IMR-90 (cell line): ENCODE data around the gene NDUFAF5. TPM values are rescaled to one million over a fixed set of nuclear protein-coding genes. Genes with fewer than 3 reads are reported as not detected.
A peak's percentile ranks its signal among the peaks of the same experiment; 100 is the strongest.

ENCODE experiments used
- ATAC-seq: fragments of 200-7000 bp; cut with Tn5 transposase; 2 replicates; pipeline ENCODE4 v1.9.1; 2020; ENCODE audit warnings: low read depth, mild to moderate bottlenecking, moderate library complexity
- BruUV-seq: library from RNA; stranded (reverse); fragments of 400-500 nt; replicated peaks from 2 replicates; lab custom pipeline; 2021; lab: Mats Ljungman, UMichigan
- CTCF ChIA-PET: fragments of 300-600 bp; formaldehyde crosslinking; extraction: SDS; loops from one replicate; lab custom pipeline; 2021; ENCODE audit warnings: antibody characterized with exemption; lab: Yijun Ruan, JAX
- POLR2A ChIA-PET: fragments of 300-600 bp; sonication (Branson Sonifier 250); formaldehyde crosslinking; loops from one replicate; lab custom pipeline; 2022; ENCODE audit warnings: antibody characterized with exemption; ENCODE audit not compliant: unreplicated experiment; lab: Charles Lee
- DNase-seq: peaks from one replicate; pipeline ENCODE4 v3.0.0; 2013
- H2AFZ ChIP-seq: replicated peaks from 2 replicates; pipeline ENCODE3; 2013; ENCODE audit warnings: low read length, mild to moderate bottlenecking; ENCODE audit not compliant: poor library complexity
- H2AK5ac ChIP-seq: 2 replicates; pipeline ENCODE4 v1.6.1; 2013; ENCODE audit warnings: low read depth, low read length, inconsistent platforms
- H2AK9ac ChIP-seq: replicated peaks from 2 replicates; pipeline ENCODE3; 2013; ENCODE audit warnings: mild to moderate bottlenecking, low read depth, low read length, moderate library complexity; ENCODE audit not compliant: poor library complexity
- H2BK120ac ChIP-seq: 2 replicates; pipeline ENCODE4 v1.6.1; 2013; ENCODE audit warnings: low read depth, low read length, inconsistent platforms
- H2BK15ac ChIP-seq: 3 replicates; pipeline ENCODE4 v1.6.1; 2013; ENCODE audit warnings: low read depth, low read length, inconsistent platforms
- H2BK20ac ChIP-seq: 2 replicates; pipeline ENCODE4 v1.6.1; 2013; ENCODE audit warnings: low read depth, mild to moderate bottlenecking, inconsistent platforms, low read length, moderate library complexity
- H2BK5ac ChIP-seq: 2 replicates; pipeline ENCODE4 v1.6.1; 2013; ENCODE audit warnings: mild to moderate bottlenecking, low read depth, low read length, inconsistent platforms; ENCODE audit not compliant: poor library complexity, severe bottlenecking
- H3K14ac ChIP-seq: replicated peaks from 2 replicates; pipeline ENCODE4 v1.6.1; 2013; ENCODE audit warnings: low read depth, low read length, inconsistent platforms
- H3K18ac ChIP-seq: 2 replicates; pipeline ENCODE4 v1.6.1; 2013; ENCODE audit warnings: low read depth, low read length, control low read depth
- H3K23ac ChIP-seq: 2 replicates; pipeline ENCODE4 v1.6.1; 2013; ENCODE audit warnings: low read depth, low read length, inconsistent platforms
- H3K27ac ChIP-seq: 2 replicates; pipeline ENCODE4 v1.5.1; 2013; ENCODE audit warnings: mild to moderate bottlenecking, control low read depth, low read length; ENCODE audit not compliant: insufficient read depth
- H3K27me3 ChIP-seq: 2 replicates; pipeline ENCODE4 v1.6.1; 2013; ENCODE audit warnings: low read length; ENCODE audit not compliant: control insufficient read depth, insufficient read depth
- H3K36me3 ChIP-seq: 2 replicates; pipeline ENCODE4 v1.6.1; 2013; ENCODE audit warnings: low read length, mixed read lengths; ENCODE audit not compliant: control insufficient read depth, insufficient read depth
- H3K4ac ChIP-seq: 2 replicates; pipeline ENCODE4 v1.6.1; 2013; ENCODE audit warnings: low read depth, low read length, inconsistent platforms
- H3K4me1 ChIP-seq: 2 replicates; pipeline ENCODE4 v1.6.1; 2013; ENCODE audit warnings: low read length, mixed read lengths; ENCODE audit not compliant: control insufficient read depth, insufficient read depth
- H3K4me2 ChIP-seq: 2 replicates; pipeline ENCODE4 v1.6.1; 2013; ENCODE audit warnings: low read depth, mild to moderate bottlenecking, control low read depth, low read length, moderate library complexity
- H3K4me3 ChIP-seq: 2 replicates; pipeline ENCODE4 v1.5.1; 2013; ENCODE audit warnings: low read depth, mild to moderate bottlenecking, control low read depth, low read length, moderate library complexity; ENCODE audit not compliant: insufficient read depth
- H3K56ac ChIP-seq: 2 replicates; pipeline ENCODE4 v1.6.1; 2013; ENCODE audit warnings: low read length, inconsistent platforms; ENCODE audit not compliant: insufficient read depth; ENCODE audit errors: extremely low read depth
- H3K79me1 ChIP-seq, 2 experiments: 2 replicates each; pipeline ENCODE4 v1.6.1; 2013; ENCODE audit warnings: low read length in 2 of 2, inconsistent platforms in 1 of 2, low read depth in 1 of 2
- H3K9ac ChIP-seq: 2 replicates; pipeline ENCODE4 v1.6.1; 2013; ENCODE audit warnings: low read depth, low read length, control low read depth
- H3K9me1 ChIP-seq: 2 replicates; pipeline ENCODE4 v1.6.1; 2013; ENCODE audit warnings: low read length, inconsistent platforms; ENCODE audit not compliant: insufficient read depth
- H3K9me3 ChIP-seq: 2 replicates; pipeline ENCODE4 v1.6.1; 2013; ENCODE audit warnings: low read length; ENCODE audit not compliant: control insufficient read depth, insufficient read depth
- H4K20me1 ChIP-seq: 2 replicates; pipeline ENCODE4 v1.6.1; 2013; ENCODE audit warnings: low read length, inconsistent platforms; ENCODE audit not compliant: insufficient read depth
- H4K5ac ChIP-seq: 2 replicates; pipeline ENCODE4 v1.6.1; 2013; ENCODE audit warnings: mild to moderate bottlenecking, low read depth, low read length, control low read depth
- H4K8ac ChIP-seq, 2 experiments: 2 replicates each; pipeline ENCODE4 v1.6.1; 2013; ENCODE audit warnings: low read depth in 2 of 2, low read length in 2 of 2, control low read depth in 1 of 2, inconsistent platforms in 1 of 2
- H4K91ac ChIP-seq: 2 replicates; pipeline ENCODE4 v1.6.1; 2013; ENCODE audit warnings: low read depth, low read length, inconsistent platforms; ENCODE audit not compliant: insufficient read depth
- BHLHE40 ChIP-seq: fragments of 150-350 bp; IDR thresholded peaks from 2 replicates; pipeline ENCODE4 v1.6.1; 2016; ENCODE audit warnings: mild to moderate bottlenecking, low read depth, low read length
- CEBPB ChIP-seq: IDR thresholded peaks from 2 replicates; pipeline ENCODE4 v1.6.1; 2012; ENCODE audit warnings: low read depth, low read length, improper control_type of control experiment
- CHD1 ChIP-seq: IDR thresholded peaks from 2 replicates; pipeline ENCODE4 v1.6.1; 2012; ENCODE audit warnings: low read depth, low read length, improper control_type of control experiment
- CTCF ChIP-seq: conservative IDR thresholded peaks from 2 replicates; pipeline ENCODE4 v1.5.1; 2012; ENCODE audit warnings: mild to moderate bottlenecking, low read depth, low read length, improper control_type of control experiment
- FOS ChIP-seq: fragments of 150-350 bp; IDR thresholded peaks from 2 replicates; pipeline ENCODE4 v1.6.1; 2016; ENCODE audit warnings: low read depth, low read length
- MAFK ChIP-seq: IDR thresholded peaks from 2 replicates; pipeline ENCODE4 v1.6.1; 2012; ENCODE audit warnings: low read depth, low read length, improper control_type of control experiment
- MAZ ChIP-seq: IDR thresholded peaks from 2 replicates; pipeline ENCODE4 v1.6.1; 2012; ENCODE audit warnings: low read depth, mild to moderate bottlenecking, low read length, improper control_type of control experiment, moderate library complexity, borderline replicate concordance
- MXI1 ChIP-seq: IDR thresholded peaks from 2 replicates; pipeline ENCODE4 v1.6.1; 2012; ENCODE audit warnings: low read depth, mild to moderate bottlenecking, low read length, moderate library complexity, borderline replicate concordance
- NFE2L2 ChIP-seq: fragments of 150-350 bp; IDR thresholded peaks from 2 replicates; pipeline ENCODE4 v1.6.1; 2016; ENCODE audit warnings: low read depth, mild to moderate bottlenecking, low read length
- POLR2A ChIP-seq: IDR thresholded peaks from 2 replicates; pipeline ENCODE4 v1.6.1; 2012; ENCODE audit warnings: mild to moderate bottlenecking, low read depth, low read length
- RAD21 ChIP-seq: IDR thresholded peaks from 2 replicates; pipeline ENCODE4 v1.6.1; 2012; ENCODE audit warnings: low read length, improper control_type of control experiment
- RCOR1 ChIP-seq: IDR thresholded peaks from 2 replicates; pipeline ENCODE4 v1.6.1; 2012; ENCODE audit warnings: mild to moderate bottlenecking, low read length, improper control_type of control experiment; ENCODE audit not compliant: insufficient replicate concordance
- RFX5 ChIP-seq: IDR thresholded peaks from 2 replicates; pipeline ENCODE4 v1.8.0; 2012; ENCODE audit warnings: low read depth, mild to moderate bottlenecking, low read length, moderate library complexity
- SMC3 ChIP-seq: fragments of 150-350 bp; IDR thresholded peaks from 2 replicates; pipeline ENCODE4 v1.6.1; 2016; ENCODE audit warnings: low read depth, mild to moderate bottlenecking, antibody characterized with exemption, low read length, moderate library complexity
- USF2 ChIP-seq: fragments of 150-350 bp; IDR thresholded peaks from 2 replicates; pipeline ENCODE4 v1.6.1; 2017; ENCODE audit warnings: mild to moderate bottlenecking, antibody characterized with exemption, low read length, low read depth
- dilution Hi-C: fragments of 300-500 bp; cut with HindIII; formaldehyde crosslinking; loops from one replicate; pipeline ENCODE4 v1.14.3; 2018; ENCODE audit warnings: low sequenced_read_pairs; ENCODE audit not compliant: unreplicated experiment
- in situ Hi-C: fragments of 300-500 bp; cut with MboI; formaldehyde crosslinking; loops from 3 replicates; pipeline ENCODE4 v1.14.3; 2019; ENCODE audit warnings: low sequenced_read_pairs, inconsistent platforms, mixed read lengths
- intact Hi-C: fragments of 100-400 bp; cut with micrococcal nuclease; formaldehyde crosslinking; loops from 2 replicates; pipeline ENCODE4 v1.10.0; 2022
- polyA plus RNA-seq, 3 experiments: library from polyadenylated mRNA; depleted of rRNA; stranded (reverse); fragments of >200 nt; gene quantifications; 2 replicates each; pipeline ENCODE4 v1.2.3, GENCODE V29; 2012; ENCODE audit warnings: low replicate concordance in 1 of 3
- total RNA-seq: library from RNA; depleted of rRNA; stranded (reverse); fragments of >200 nt; gene quantifications from 2 replicates; pipeline ENCODE4 v1.2.3, GENCODE V29; 2012
- TF ChIP-seq, protein P1 (sequence below): fragments of 150-350 bp; IDR thresholded peaks from 2 replicates; pipeline ENCODE4 v1.6.1; 2016; ENCODE audit warnings: low read depth, mild to moderate bottlenecking, low read length, moderate library complexity, borderline replicate concordance

The NDUFAF5 gene
- total and polyA plus RNA-seq, 2 of the 4 experiments (the other 2 are of a cell fraction) = 6.8 to 12.3 TPM

GRCh38 chr20:13817342-13817741 lies 32.5 kb downstream of the NDUFAF5 start:
- Histone ChIP-seq H3K4me3 (no peak overlapping the region), H3K9me3 (no peaks in the 10 kb centered on the region), H3K27me3 (no peaks in the 10 kb centered on the region), H4K20me1 (no peaks in the 10 kb centered on the region), H2AFZ (no peak overlapping the region), H2BK120ac (no peak overlapping the region), H3K27ac (no peak overlapping the region), H3K56ac (no peak overlapping the region), H4K5ac (no peak overlapping the region), H2AK9ac (no peak overlapping the region), H2BK15ac (no peak overlapping the region), H3K9ac (no peak overlapping the region), H3K18ac (no peak overlapping the region), H3K79me1 (no peaks in the 10 kb centered on the region), H3K4me2 (no peak overlapping the region), H2BK5ac (no peak overlapping the region), H2BK20ac (no peak overlapping the region), H3K14ac (no peak overlapping the region), H4K8ac (no peak overlapping the region), H4K91ac (no peak overlapping the region), H3K9me1 (no peaks in the 10 kb centered on the region), H3K36me3 (peaks cover 25% of the 10 kb centered on the region), H3K23ac (no peak overlapping the region), H2AK5ac (no peak overlapping the region), H3K4ac (no peak overlapping the region), H3K4me1 (no peaks in the 10 kb centered on the region)
- TF ChIP-seq, protein P1, sequence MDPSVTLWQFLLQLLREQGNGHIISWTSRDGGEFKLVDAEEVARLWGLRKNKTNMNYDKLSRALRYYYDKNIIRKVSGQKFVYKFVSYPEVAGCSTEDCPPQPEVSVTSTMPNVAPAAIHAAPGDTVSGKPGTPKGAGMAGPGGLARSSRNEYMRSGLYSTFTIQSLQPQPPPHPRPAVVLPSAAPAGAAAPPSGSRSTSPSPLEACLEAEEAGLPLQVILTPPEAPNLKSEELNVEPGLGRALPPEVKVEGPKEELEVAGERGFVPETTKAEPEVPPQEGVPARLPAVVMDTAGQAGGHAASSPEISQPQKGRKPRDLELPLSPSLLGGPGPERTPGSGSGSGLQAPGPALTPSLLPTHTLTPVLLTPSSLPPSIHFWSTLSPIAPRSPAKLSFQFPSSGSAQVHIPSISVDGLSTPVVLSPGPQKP = no peak
- TF ChIP-seq CTCF (no peak), MAFK (no peak), SMC3 (no peak), MAZ (no peak), BHLHE40 (no peak), RAD21 (no peak), MXI1 (no peak), USF2 (no peak), RCOR1 (no peak), NFE2L2 (no peak), RFX5 (no peak), POLR2A (no peak), CHD1 (no peak), FOS (no peak), CEBPB (no peak)
- in situ Hi-C loops (no loop called here), intact Hi-C loops (no loop called here), dilution Hi-C loops (no loop called here)
- no TSS peak for BruUV-seq
- DNase-seq (peak; percentile 19), ATAC-seq (no peak)
- ChIA-PET CTCF (no interaction called here), POLR2A (no interaction called here)
